Smooth muscle cell (in vitro differentiated cells): ENCODE measurements around the gene RNASE8. TPM values are rescaled to one million over a fixed set of nuclear protein-coding genes. Genes with fewer than 3 reads are reported as not detected.

Source experiments
- DNase-seq: peaks from one replicate; lab custom pipeline; 2025; ENCODE audit not compliant: unreplicated experiment; lab: John Stamatoyannopoulos, UW
- H2AFZ ChIP-seq: fragments of 200-600 bp; sonication (generic); 2 replicates; pipeline ENCODE4 v1.6.0; 2016; ENCODE audit warnings: antibody characterized with exemption, low read depth, mild to moderate bottlenecking
- H3F3A ChIP-seq: fragments of 200-600 bp; sonication (generic); 2 replicates; pipeline ENCODE4 v1.6.0; 2017; ENCODE audit warnings: antibody characterized with exemption, low read depth
- H3K27ac ChIP-seq: fragments of 200-600 bp; sonication (generic); 2 replicates; pipeline ENCODE4 v1.5.1; 2016; ENCODE audit warnings: low read depth, mild to moderate bottlenecking
- H3K27me3 ChIP-seq: fragments of 200-600 bp; sonication (generic); 2 replicates; pipeline ENCODE4 v1.6.1; 2016; ENCODE audit warnings: low read depth, mild to moderate bottlenecking
- H3K36me3 ChIP-seq: fragments of 200-600 bp; sonication (generic); 2 replicates; pipeline ENCODE4 v1.5.1; 2016; ENCODE audit warnings: low read depth
- H3K4me1 ChIP-seq: fragments of 200-600 bp; sonication (generic); 2 replicates; pipeline ENCODE4 v1.5.1; 2016; ENCODE audit warnings: low read depth
- H3K4me2 ChIP-seq: fragments of 200-600 bp; sonication (generic); 2 replicates; pipeline ENCODE4 v1.6.0; 2016; ENCODE audit warnings: mild to moderate bottlenecking
- H3K4me3 ChIP-seq: fragments of 200-600 bp; sonication (generic); 2 replicates; pipeline ENCODE4 v1.5.1; 2016; ENCODE audit warnings: mild to moderate bottlenecking
- H3K79me2 ChIP-seq: fragments of 200-600 bp; sonication (generic); 2 replicates; pipeline ENCODE4 v1.6.0; 2016; ENCODE audit warnings: low read depth, mild to moderate bottlenecking
- H3K9ac ChIP-seq: fragments of 200-600 bp; sonication (generic); 2 replicates; pipeline ENCODE4 v1.6.0; 2016; ENCODE audit warnings: low read depth
- H3K9me3 ChIP-seq: fragments of 200-600 bp; sonication (generic); replicated peaks from 2 replicates; pipeline ENCODE4 v1.5.1; 2016; ENCODE audit warnings: low read depth
- H4K20me1 ChIP-seq: fragments of 200-600 bp; sonication (generic); 2 replicates; pipeline ENCODE4 v1.6.0; 2016; ENCODE audit warnings: low read depth
- CTCF ChIP-seq: fragments of 200-600 bp; sonication (generic); IDR thresholded peaks from 2 replicates; pipeline ENCODE4 v1.5.1; 2017; ENCODE audit warnings: borderline replicate concordance, mild to moderate bottlenecking, antibody characterized with exemption; ENCODE audit not compliant: insufficient read depth, poor library complexity, severe bottlenecking
- WGBS: methylation state at CpG from one replicate; pipeline ENCODE4 v1.1.7; 2016; ENCODE audit warnings: low lambda C conversion rate; 5-methylcytosine and 5-hydroxymethylcytosine counted together
- polyA plus RNA-seq: library from polyadenylated mRNA; unstranded; fragments of >200 nt; fragmentation: Nextera tagmentation; extraction: Ambion mirVana; gene quantifications from 2 replicates; pipeline ENCODE4 v1.2.1, GENCODE V29; 2016
- total RNA-seq: library from RNA; depleted of rRNA; stranded (reverse); fragments of >200 nt; gene quantifications from 2 replicates; pipeline ENCODE4 v1.2.3, GENCODE V29; 2014

Gene RNASE8
- total and polyA plus RNA-seq, 2 experiments from 2014 or later, result not detected

- H3K4me1 ChIP-seq, result no peaks in the 10 kb centered on the region
- DNase-seq, result no peak
- WGBS, result 90% methylated on average over 11 of the region's 11 CpGs
- peaks cover 4% of the 10 kb centered on the region for H3K36me3 ChIP-seq
- H3F3A ChIP-seq, result peaks cover 60% of the 10 kb centered on the region
- no peak overlapping the region for H3K4me2 ChIP-seq
- no peak for TF ChIP-seq CTCF
- no peaks in the 10 kb centered on the region for H3K9me3 ChIP-seq
- no peak overlapping the region for H2AFZ ChIP-seq
- H3K79me2 ChIP-seq, result no peaks in the 10 kb centered on the region
- no peak overlapping the region for H3K4me3 ChIP-seq
- H3K27me3 ChIP-seq, result no peaks in the 10 kb centered on the region
- H4K20me1 ChIP-seq, result peaks cover 48% of the 10 kb centered on the region
- H3K9ac ChIP-seq, result no peak overlapping the region
- H3K27ac ChIP-seq, result peak overlapping the region; percentile 90
Measured at GRCh38 chr14:21083565-21084325, 26.1 kb downstream of the RNASE8 start.

GRCh38 chr14:21084396-21084795 is 26.8 kb downstream of the RNASE8 start:
- peaks cover 61% of the 10 kb centered on the region for H3F3A ChIP-seq
- TF ChIP-seq CTCF, result no peak
- no peaks in the 10 kb centered on the region for H3K4me1 ChIP-seq
- H2AFZ ChIP-seq, result no peak overlapping the region
- no peak overlapping the region for H3K4me3 ChIP-seq
- H3K79me2 ChIP-seq, result no peaks in the 10 kb centered on the region
- DNase-seq, result no peak
- peaks cover 4% of the 10 kb centered on the region for H3K36me3 ChIP-seq
- H3K4me2 ChIP-seq, result no peak overlapping the region
- no peaks in the 10 kb centered on the region for H3K27me3 ChIP-seq
- H3K27ac ChIP-seq, result peak overlapping the region; percentile 90
- no peaks in the 10 kb centered on the region for H3K9me3 ChIP-seq
- H3K9ac ChIP-seq, result peak overlapping the region; percentile 53
- H4K20me1 ChIP-seq, result peaks cover 45% of the 10 kb centered on the region
- 88% methylated on average over 2 of the region's 2 CpGs for WGBS

- Histone ChIP-seq H3K36me3 (peaks cover 4% of the 10 kb centered on the region), H3F3A (peaks cover 63% of the 10 kb centered on the region), H2AFZ (no peak overlapping the region), H3K4me1 (no peaks in the 10 kb centered on the region), H4K20me1 (peaks cover 42% of the 10 kb centered on the region), H3K4me2 (no peak overlapping the region), H3K4me3 (no peak overlapping the region), H3K27me3 (no peaks in the 10 kb centered on the region), H3K27ac (peak overlapping the region; percentile 90), H3K79me2 (no peaks in the 10 kb centered on the region), H3K9me3 (no peaks in the 10 kb centered on the region), H3K9ac (peak overlapping the region; percentile 72)
- no peak for DNase-seq
- TF ChIP-seq CTCF, result no peak
- 71% methylated on average over 17 of the region's 17 CpGs for WGBS
Measured at GRCh38 chr14:21084998-21085853, 27.6 kb downstream of the RNASE8 start.
